PFSK-1 (cell line): ENCODE measurements around the gene MAP2K6.

Experiments used
- FOXP2 ChIP-seq: optimal IDR thresholded peaks from 2 replicates; pipeline ENCODE3; 2011; ENCODE audit warnings: borderline replicate concordance, control low read depth, inconsistent platforms; ENCODE audit not compliant: insufficient read depth; ENCODE audit errors: extremely low read length, extremely low read depth
- POLR2AphosphoS5 ChIP-seq: IDR thresholded peaks from 2 replicates; pipeline ENCODE4 v1.6.1; 2012; ENCODE audit warnings: low read depth, mild to moderate bottlenecking, control low read depth, low read length, moderate library complexity
- SIN3A ChIP-seq: IDR thresholded peaks from 2 replicates; pipeline ENCODE4 v1.6.1; 2012; ENCODE audit warnings: mild to moderate bottlenecking, low read length, moderate library complexity, borderline replicate concordance; ENCODE audit not compliant: insufficient read depth
- TAF1 ChIP-seq: IDR thresholded peaks from 2 replicates; pipeline ENCODE4 v1.6.1; 2012; ENCODE audit warnings: low read length, control low read depth, borderline replicate concordance; ENCODE audit not compliant: insufficient read depth
- TF ChIP-seq, protein P1 (sequence below), 2 experiments: IDR thresholded peaks; 2 replicates each; pipeline versions ENCODE4 v1.6.1 to v1.8.0; 2011 to 2012; ENCODE audit warnings: low read depth in 2 of 2, low read length in 2 of 2, control low read depth in 1 of 2, inconsistent platforms in 1 of 2, mild to moderate bottlenecking in 1 of 2, moderate library complexity in 1 of 2; ENCODE audit not compliant: insufficient read depth in 1 of 2

DNA sequence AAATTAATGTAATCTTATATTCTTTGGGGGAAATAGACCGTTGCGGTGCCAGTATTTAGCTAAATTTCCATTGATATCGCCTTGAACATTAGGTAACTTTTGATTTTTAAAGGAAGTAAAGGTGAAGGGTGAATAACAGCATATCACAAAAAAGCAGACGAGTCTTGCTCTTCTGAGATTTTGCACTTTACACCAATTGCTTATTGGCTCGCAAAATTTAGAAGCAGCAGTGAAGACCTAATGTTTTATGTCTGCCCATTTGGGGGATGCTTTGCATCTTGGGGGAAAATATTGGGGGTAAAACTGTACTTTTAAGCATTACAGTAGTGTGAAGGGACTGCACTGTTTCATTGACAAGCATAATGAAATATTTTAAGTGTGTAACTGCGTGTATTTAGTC is 934 bp downstream of the MAP2K6 start:
- no peak for TF ChIP-seq POLR2AphosphoS5
- TF ChIP-seq, protein P1, sequence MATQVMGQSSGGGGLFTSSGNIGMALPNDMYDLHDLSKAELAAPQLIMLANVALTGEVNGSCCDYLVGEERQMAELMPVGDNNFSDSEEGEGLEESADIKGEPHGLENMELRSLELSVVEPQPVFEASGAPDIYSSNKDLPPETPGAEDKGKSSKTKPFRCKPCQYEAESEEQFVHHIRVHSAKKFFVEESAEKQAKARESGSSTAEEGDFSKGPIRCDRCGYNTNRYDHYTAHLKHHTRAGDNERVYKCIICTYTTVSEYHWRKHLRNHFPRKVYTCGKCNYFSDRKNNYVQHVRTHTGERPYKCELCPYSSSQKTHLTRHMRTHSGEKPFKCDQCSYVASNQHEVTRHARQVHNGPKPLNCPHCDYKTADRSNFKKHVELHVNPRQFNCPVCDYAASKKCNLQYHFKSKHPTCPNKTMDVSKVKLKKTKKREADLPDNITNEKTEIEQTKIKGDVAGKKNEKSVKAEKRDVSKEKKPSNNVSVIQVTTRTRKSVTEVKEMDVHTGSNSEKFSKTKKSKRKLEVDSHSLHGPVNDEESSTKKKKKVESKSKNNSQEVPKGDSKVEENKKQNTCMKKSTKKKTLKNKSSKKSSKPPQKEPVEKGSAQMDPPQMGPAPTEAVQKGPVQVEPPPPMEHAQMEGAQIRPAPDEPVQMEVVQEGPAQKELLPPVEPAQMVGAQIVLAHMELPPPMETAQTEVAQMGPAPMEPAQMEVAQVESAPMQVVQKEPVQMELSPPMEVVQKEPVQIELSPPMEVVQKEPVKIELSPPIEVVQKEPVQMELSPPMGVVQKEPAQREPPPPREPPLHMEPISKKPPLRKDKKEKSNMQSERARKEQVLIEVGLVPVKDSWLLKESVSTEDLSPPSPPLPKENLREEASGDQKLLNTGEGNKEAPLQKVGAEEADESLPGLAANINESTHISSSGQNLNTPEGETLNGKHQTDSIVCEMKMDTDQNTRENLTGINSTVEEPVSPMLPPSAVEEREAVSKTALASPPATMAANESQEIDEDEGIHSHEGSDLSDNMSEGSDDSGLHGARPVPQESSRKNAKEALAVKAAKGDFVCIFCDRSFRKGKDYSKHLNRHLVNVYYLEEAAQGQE (IDR thresholded peaks at IDR 0.05; ENCODE audit: insufficient read depth in 1 of 2, low read depth in 2 of 2, low read length in 2 of 2) = no peak
- TF ChIP-seq TAF1 = no peak
- TF ChIP-seq SIN3A = no peak
- TF ChIP-seq FOXP2 = no peak
